Testis (tissue), 2 donors: ENCODE results near the gene CEACAM19.

Source experiments
- POLR2A ChIP-seq: fragments of 450-650 bp; IDR thresholded peaks from one replicate; pipeline ENCODE4 v1.6.1; 2017; ENCODE audit warnings: antibody characterized with exemption, mild to moderate bottlenecking, moderate library complexity
- TF ChIP-seq, protein P1 (sequence below), 3 experiments: fragments of 450-650 bp in 2 of 3; fragments of 200-600 bp in 1 of 3; sonication (generic) in 1 of 3; IDR thresholded peaks; one replicate each; pipeline ENCODE4 v1.5.1; 2016 to 2019; ENCODE audit warnings: antibody characterized with exemption in 3 of 3, mild to moderate bottlenecking in 2 of 3, moderate library complexity in 1 of 3

DNA sequence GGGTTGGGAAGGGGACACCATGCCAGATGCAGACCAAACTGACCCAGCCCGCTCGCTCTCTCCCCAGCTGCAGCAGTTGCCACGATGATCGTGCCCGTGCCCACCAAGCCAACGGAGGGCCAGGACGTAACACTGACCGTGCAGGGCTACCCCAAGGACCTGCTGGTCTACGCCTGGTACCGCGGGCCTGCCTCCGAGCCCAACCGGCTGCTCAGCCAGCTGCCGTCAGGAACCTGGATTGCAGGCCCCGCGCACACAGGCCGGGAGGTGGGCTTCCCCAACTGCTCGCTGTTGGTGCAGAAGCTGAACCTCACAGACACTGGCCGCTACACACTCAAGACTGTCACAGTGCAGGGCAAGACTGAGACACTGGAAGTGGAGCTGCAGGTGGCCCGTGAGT is 36.5 kb downstream of the CEACAM19 start:
- TF ChIP-seq, protein P1, sequence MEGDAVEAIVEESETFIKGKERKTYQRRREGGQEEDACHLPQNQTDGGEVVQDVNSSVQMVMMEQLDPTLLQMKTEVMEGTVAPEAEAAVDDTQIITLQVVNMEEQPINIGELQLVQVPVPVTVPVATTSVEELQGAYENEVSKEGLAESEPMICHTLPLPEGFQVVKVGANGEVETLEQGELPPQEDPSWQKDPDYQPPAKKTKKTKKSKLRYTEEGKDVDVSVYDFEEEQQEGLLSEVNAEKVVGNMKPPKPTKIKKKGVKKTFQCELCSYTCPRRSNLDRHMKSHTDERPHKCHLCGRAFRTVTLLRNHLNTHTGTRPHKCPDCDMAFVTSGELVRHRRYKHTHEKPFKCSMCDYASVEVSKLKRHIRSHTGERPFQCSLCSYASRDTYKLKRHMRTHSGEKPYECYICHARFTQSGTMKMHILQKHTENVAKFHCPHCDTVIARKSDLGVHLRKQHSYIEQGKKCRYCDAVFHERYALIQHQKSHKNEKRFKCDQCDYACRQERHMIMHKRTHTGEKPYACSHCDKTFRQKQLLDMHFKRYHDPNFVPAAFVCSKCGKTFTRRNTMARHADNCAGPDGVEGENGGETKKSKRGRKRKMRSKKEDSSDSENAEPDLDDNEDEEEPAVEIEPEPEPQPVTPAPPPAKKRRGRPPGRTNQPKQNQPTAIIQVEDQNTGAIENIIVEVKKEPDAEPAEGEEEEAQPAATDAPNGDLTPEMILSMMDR (IDR thresholded peaks at IDR 0.05), result no peak
- no peak for TF ChIP-seq POLR2A
